Choroid plexus epithelial cell (primary cell): ENCODE data around the gene PPP2R3A.

Experiments
- DNase-seq: peaks from one replicate; pipeline ENCODE4 v3.0.0-alpha.2; 2010; ENCODE audit warnings: low read depth
- H3K4me3 ChIP-seq: 2 replicates; pipeline ENCODE4 v1.5.1; 2011; ENCODE audit warnings: low read depth, mild to moderate bottlenecking, control low read depth, low read length, moderate library complexity
- TF ChIP-seq, protein P1 (sequence below): conservative IDR thresholded peaks from 2 replicates; pipeline ENCODE4 v1.5.1; 2011; ENCODE audit warnings: low read depth, mild to moderate bottlenecking, control low read depth, inconsistent platforms, low read length, moderate library complexity

Gene PPP2R3A

DNA sequence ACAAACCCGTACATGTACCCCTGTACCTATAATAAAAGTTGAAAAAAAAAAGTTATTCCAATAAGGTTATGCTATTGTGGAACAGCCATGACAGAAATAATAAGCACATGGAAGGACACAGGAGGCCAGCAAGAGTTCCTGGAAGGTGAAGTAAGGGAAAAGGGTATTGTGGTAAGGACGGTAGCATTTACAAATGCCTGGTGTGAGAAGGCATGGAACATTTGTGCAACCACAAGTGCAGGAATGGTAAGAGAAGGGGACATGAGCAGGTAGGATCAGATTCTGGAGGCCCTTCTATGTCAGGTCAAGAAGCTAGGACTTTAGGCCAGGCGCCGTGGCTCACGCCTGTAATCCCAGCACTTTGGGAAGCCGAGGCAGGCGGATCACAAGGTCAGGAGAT, 82.5 kb downstream of the PPP2R3A start:
- no peak overlapping the region for H3K4me3 ChIP-seq
- DNase-seq, result no peak
- TF ChIP-seq, protein P1, sequence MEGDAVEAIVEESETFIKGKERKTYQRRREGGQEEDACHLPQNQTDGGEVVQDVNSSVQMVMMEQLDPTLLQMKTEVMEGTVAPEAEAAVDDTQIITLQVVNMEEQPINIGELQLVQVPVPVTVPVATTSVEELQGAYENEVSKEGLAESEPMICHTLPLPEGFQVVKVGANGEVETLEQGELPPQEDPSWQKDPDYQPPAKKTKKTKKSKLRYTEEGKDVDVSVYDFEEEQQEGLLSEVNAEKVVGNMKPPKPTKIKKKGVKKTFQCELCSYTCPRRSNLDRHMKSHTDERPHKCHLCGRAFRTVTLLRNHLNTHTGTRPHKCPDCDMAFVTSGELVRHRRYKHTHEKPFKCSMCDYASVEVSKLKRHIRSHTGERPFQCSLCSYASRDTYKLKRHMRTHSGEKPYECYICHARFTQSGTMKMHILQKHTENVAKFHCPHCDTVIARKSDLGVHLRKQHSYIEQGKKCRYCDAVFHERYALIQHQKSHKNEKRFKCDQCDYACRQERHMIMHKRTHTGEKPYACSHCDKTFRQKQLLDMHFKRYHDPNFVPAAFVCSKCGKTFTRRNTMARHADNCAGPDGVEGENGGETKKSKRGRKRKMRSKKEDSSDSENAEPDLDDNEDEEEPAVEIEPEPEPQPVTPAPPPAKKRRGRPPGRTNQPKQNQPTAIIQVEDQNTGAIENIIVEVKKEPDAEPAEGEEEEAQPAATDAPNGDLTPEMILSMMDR, result no peak

- TF ChIP-seq, protein P1, result no peak
- H3K4me3 ChIP-seq, result no peak overlapping the region
- DNase-seq, result no peak
Measured at GRCh38 chr3:136050250-136050649, 84.7 kb downstream of the PPP2R3A start.

DNA sequence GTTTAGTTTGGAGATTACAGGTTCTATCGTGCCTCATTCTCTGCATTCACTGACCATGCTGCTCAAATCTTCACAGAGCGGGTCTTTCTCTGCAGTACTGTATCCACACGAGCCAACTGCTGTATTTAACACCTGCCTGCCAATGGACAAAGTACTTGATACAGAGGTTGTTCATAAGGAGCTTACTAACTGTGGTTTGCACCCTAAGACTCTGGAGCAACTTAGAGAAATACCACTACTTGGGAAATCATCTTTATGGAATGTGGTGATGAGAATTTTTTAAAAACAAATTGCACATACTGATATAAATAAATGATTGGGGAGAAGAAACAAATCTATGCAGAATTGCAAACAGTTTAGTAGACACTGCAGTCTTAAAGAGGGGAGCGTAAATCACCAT, 90.0 kb downstream of the PPP2R3A start:
- TF ChIP-seq, protein P1, result no peak
- no peak overlapping the region for H3K4me3 ChIP-seq
- peak; percentile 31 for DNase-seq

DNA sequence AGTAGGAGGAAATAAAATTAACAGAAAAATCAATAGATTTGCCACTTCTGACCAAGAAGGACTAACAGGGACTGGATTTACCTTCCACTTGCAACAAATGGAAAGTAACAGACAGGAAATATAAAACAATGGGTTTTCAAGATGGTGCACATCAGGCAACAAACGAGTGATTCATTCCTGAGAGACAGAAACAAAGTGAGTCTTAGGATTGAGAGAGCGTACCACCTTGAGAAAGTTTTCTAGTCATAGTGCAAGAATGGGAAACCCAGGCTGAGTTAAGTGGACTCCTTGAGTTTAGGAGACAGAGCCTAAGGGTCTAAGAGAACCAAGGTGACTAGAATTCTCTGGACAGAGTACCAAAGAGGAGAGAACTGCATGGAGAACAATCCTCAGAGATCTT, 101.7 kb downstream of the PPP2R3A start:
- TF ChIP-seq, protein P1, result no peak

GRCh38 chr3:136068708-136069107, 103.2 kb downstream of the PPP2R3A start:
- TF ChIP-seq, protein P1, result no peak
- no peak overlapping the region for H3K4me3 ChIP-seq
- no peak for DNase-seq

More for the DNA sequence above, 101.7 kb downstream of the PPP2R3A start:
- no peak for DNase-seq
- no peak overlapping the region for H3K4me3 ChIP-seq

DNA sequence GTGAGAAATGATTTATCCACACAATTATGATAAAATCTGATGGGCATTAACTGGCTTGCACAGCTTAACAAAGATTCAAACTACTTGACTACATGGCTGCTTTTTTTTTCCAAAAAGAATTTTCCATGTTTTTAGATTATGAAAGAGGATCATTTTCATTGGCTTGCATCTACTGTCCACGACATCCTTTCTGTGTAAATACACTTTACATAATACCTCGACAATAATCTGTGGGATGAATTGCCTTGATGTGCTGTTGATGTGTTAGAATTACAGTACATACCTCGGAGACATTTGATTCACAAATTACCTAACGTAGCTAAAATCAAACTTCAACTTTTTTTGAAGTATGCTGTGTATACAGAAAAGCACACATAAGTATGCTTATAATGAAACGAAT, 104.4 kb downstream of the PPP2R3A start:
- no peak overlapping the region for H3K4me3 ChIP-seq
- TF ChIP-seq, protein P1, result no peak
- DNase-seq, result no peak

GRCh38 chr3:136070334-136070733, 104.8 kb downstream of the PPP2R3A start:
- peak; percentile 73 for DNase-seq
- TF ChIP-seq, protein P1, result no peak
- H3K4me3 ChIP-seq, result no peak overlapping the region
